ENCODE data around the gene DHRS3.

- TF ChIP-seq CTCF (IDR thresholded peaks at IDR 0.05 in 2 of 3, conservative IDR thresholded peaks at IDR 0.05 in 1 of 3; ENCODE audit: borderline replicate concordance in 1 of 3, insufficient read depth in 1 of 3, low read depth in 2 of 3, low read length in 2 of 3) = no peak
- no peak for TF ChIP-seq EZH2phosphoT487 (IDR thresholded peaks at IDR 0.05; ENCODE audit: borderline replicate concordance)
These were observed 54.9 kb downstream of the DHRS3 start for GRCh38 chr1:12562955-12563576.

Data from HCT116 (cell line).